ENCODE data around the gene IRF1.
A peak's percentile ranks its signal among the peaks of the same experiment; 100 is the strongest.

Gene IRF1

GRCh38 chr5:132473668-132474067 is 16.9 kb downstream of the IRF1 start:
- Histone ChIP-seq H3K36me3 (no peaks in the 10 kb centered on the region), H3K27ac (no peak overlapping the region), H3K9me3 (no peaks in the 10 kb centered on the region), H3K4me3 (no peak overlapping the region), H3K27me3 (no peaks in the 10 kb centered on the region), H3K4me1 (peaks cover 0 to 45% (median 28%) of the 10 kb centered on the region in 4 donors)
- intact Hi-C loops (cut with DNase I; ENCODE audit: low total_unique reads): no loop called here
- peak; percentile 13 to 46 for DNase-seq
- no peak for TF ChIP-seq CTCF (IDR thresholded peaks at IDR 0.05)

- Histone ChIP-seq H3K4me1 (peaks cover 0 to 39% (median 22%) of the 10 kb centered on the region in 4 donors), H3K4me3 (no peak overlapping the region), H3K27ac (no peak overlapping the region), H3K27me3 (no peaks in the 10 kb centered on the region), H3K36me3 (no peaks in the 10 kb centered on the region), H3K9me3 (no peaks in the 10 kb centered on the region)
- DNase-seq: peak; percentile 25 to 56
- intact Hi-C loops (cut with DNase I; ENCODE audit: low total_unique reads): no loop called here
- no peak for TF ChIP-seq CTCF (IDR thresholded peaks at IDR 0.05)
Observed at GRCh38 chr5:132473019-132473531, 17.5 kb downstream of the IRF1 start.

- Histone ChIP-seq H3K27me3 (no peaks in the 10 kb centered on the region), H3K9me3 (no peaks in the 10 kb centered on the region), H3K4me3 (no peak overlapping the region), H3K4me1 (peaks cover 0 to 32% (median 16%) of the 10 kb centered on the region in 4 donors), H3K27ac (no peak overlapping the region), H3K36me3 (no peaks in the 10 kb centered on the region)
- TF ChIP-seq CTCF (IDR thresholded peaks at IDR 0.05): no peak
- peak; percentile 6 to 28 for DNase-seq
- intact Hi-C loops (cut with DNase I; ENCODE audit: low total_unique reads): no loop called here
Observed at GRCh38 chr5:132472431-132472830, 18.1 kb downstream of the IRF1 start.

- DNase-seq: peak; percentile 14 to 48
- peaks cover 0 to 27% (median 14%) of the 10 kb centered on the region in 4 donors for H3K4me1 ChIP-seq
- TF ChIP-seq CTCF (IDR thresholded peaks at IDR 0.05): no peak
- no peaks in the 10 kb centered on the region for H3K36me3 ChIP-seq
- intact Hi-C loops (cut with DNase I; ENCODE audit: low total_unique reads): no loop called here
- no peak overlapping the region for H3K4me3 ChIP-seq
- no peak overlapping the region for H3K27ac ChIP-seq
- no peaks in the 10 kb centered on the region for H3K9me3 ChIP-seq
- no peaks in the 10 kb centered on the region for H3K27me3 ChIP-seq
Observed at GRCh38 chr5:132471944-132472343, 18.6 kb downstream of the IRF1 start.

- no peaks in the 10 kb centered on the region for H3K36me3 ChIP-seq
- DNase-seq: peak in 1 of 2 donors; percentile 19
- no peaks in the 10 kb centered on the region for H3K9me3 ChIP-seq
- peaks cover 0 to 21% (median 14%) of the 10 kb centered on the region in 4 donors for H3K4me1 ChIP-seq
- no peak overlapping the region for H3K4me3 ChIP-seq
- no peak overlapping the region for H3K27ac ChIP-seq
- TF ChIP-seq CTCF (IDR thresholded peaks at IDR 0.05): no peak
- H3K27me3 ChIP-seq: no peaks in the 10 kb centered on the region
- intact Hi-C loops (cut with DNase I; ENCODE audit: low total_unique reads): no loop called here
Observed at GRCh38 chr5:132471151-132471907, 19.2 kb downstream of the IRF1 start.

All from tibial artery (tissue), 4 donors.